AG09319 (cell line): ENCODE results near the gene SARS1.

Experiments
- DNase-seq: peaks from one replicate; pipeline ENCODE4 v3.0.0-alpha.2; 2010; ENCODE audit warnings: low read depth; ENCODE audit errors: extremely low read depth
- CTCF ChIP-seq: IDR thresholded peaks from 2 replicates; pipeline ENCODE4 v1.5.1; 2011; ENCODE audit warnings: low read depth, mild to moderate bottlenecking, inconsistent platforms, low read length, moderate library complexity

Gene SARS1

DNA sequence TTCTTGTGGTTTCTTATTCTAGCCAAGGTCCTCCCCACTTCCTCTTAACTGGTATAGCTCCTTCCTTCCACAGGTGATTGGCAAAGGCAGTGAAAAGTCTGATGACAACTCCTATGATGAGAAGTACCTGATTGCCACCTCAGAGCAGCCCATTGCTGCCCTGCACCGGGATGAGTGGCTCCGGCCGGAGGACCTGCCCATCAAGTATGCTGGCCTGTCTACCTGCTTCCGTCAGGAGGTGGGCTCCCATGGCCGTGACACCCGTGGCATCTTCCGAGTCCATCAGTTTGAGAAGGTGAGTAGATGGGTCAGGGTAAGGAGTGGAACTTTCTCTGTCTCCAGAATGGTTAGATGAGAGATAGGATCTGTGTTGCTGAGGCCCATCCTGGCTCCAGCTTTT is 21.4 kb downstream of the SARS1 start:
- no peak for TF ChIP-seq CTCF
- no peak for DNase-seq

DNA sequence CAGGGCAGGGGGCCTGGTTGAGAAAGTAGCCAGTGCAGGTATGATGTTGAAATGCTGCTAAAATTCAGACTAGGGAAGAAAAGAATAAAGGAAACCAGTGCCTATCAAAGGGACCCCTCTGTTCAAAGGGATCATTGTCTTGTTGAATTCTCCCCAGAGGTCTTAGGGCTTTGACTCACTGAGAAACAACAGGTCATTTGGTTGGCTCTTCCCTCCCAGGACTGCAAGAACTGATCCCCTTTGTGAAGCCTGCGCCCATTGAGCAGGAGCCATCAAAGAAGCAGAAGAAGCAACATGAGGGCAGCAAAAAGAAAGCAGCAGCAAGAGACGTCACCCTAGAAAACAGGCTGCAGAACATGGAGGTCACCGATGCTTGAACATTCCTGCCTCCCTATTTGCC is 23.8 kb downstream of the SARS1 start:
- no peak for DNase-seq
- no peak for TF ChIP-seq CTCF

DNA sequence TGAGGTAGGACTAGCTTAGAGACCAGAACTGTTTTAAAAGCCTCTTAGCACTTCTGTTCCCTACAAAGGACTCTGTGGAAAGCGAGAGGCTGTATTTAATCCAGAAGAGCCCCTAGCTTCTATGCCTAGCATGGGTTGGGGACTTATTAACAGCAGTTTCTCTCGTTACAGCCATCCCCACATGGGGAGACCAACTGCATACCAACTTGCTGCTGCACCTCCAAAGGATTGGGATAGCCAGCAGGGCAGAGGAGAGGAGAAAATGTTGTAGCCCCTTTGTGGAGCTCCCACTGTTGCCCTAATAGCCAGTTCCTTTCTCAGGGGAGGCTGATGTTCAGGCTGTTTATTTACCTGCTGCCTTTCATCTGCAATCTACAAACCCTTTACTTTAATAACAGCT is 24.7 kb downstream of the SARS1 start:
- TF ChIP-seq CTCF, result no peak
- no peak for DNase-seq

DNA sequence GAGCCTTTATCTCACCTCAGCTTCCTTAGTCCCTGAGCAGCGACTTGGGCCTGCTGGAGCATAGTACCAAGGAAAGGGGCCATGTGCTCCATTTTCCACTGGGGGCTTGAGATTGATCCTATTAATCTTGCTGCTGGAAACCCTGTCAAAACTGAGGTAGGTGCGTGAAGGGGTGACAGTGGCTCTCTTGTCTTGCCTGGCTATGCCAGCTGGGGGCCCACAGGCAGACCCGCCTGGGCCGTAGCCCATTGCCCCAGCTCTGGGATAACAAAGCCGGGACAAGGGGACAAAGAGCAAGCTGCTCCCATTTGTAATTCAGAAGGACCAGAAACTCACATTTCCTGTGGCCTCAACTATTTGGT is 25.3 kb downstream of the SARS1 start:
- DNase-seq, result no peak
- no peak for TF ChIP-seq CTCF

DNA sequence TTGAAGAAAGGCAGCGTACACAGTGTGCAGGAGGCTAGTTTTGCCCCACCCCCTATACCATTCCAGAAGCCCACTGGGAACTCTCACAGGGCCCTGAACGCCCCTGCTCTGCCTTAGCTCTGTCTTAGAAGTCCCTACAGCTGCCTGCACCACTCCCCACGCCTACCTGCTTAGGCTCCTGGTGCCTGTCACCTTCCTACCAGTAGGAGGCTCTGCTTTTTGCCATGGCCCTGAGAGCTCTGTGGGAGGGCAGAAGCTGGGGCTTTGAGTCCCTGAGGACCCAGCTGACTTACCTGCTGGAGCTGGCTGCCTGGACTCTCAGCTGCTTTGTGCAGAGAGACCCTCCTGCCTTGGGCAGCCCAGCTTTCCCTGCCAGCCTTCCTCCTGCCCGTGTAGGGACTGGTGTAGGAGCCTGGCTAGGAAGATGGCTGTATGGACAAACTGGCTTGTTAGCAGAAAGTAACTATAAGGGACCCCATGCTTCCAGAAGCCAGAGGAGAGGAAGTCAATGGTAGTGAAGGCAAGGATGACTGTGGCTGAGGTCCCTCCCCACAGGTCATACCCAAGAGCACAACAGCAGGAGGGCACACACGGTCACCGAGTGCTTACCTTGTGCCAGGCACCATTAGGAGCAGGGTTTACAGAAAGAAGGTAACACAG is 25.8 kb downstream of the SARS1 start:
- peak; percentile 63 for TF ChIP-seq CTCF
- DNase-seq, result no peak

DNA sequence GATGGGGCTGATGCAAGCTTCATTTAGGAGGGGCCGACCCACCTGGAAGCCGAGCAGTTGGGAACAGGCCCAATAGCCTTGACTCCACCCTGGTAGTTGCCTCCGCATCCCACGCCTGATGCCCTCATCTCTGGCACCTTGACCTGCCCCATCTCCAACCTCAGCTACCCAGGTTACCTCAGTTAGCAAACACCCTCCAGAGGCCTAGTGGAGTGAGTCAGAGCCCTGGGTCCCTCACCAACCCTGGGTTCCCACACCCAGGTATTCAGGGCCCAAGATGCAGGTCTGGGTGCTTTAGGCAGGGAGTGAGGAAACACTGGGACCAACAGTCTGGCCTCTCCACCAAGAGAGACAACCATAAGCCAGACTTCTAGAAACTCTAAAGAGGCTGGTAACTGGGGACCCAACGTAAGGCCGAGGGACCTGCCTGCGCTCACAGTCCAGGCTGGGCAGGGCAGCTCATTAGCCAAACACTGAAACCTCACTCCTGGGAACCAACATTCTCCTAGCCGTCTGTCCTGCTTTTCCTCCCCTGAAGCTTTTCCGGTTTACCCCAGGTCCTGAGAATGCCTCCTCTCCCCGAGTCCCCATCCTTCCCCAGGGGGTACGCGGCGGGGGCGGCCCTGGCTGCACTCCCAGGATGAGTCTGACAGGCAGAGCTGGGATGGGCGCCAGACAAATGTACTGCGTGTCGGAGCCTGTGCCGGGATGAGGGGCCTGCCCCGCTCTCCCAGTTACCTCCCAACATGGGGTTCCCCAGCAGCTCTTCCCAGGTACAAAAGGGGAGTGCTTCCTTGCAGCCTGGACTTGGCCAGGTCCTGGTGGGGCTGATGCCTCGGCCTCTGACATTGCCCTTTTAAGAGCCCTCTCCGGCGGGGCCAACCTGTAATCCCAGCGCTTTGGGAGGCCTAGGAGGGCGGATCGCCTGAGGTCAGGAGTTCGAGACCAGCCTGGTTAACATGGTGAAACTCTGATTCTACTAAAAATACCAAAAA is 26.7 kb downstream of the SARS1 start:
- DNase-seq, result no peak
- no peak for TF ChIP-seq CTCF

DNA sequence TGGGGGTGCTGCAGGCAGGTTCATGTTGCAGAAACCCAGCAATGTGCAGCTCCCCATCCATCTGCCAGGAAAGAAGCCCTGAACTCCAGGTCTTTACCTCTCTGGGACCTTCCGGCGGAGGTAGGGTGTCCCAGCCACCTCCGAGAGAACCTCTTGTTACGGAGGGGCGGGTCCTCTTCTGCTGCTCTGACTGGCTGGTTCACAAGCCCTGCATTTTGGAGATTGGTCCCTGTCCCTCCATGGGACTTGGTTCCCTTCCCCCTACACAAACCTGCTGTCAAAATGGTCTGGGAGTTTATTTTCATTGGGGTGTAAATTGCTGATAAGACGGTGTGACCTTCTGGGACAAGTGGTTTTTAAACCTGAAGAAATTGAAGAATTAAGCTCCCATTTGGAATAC is 27.6 kb downstream of the SARS1 start:
- DNase-seq, result no peak
- TF ChIP-seq CTCF, result no peak
